ENCODE measurements around the gene MYRFL. TPM values are rescaled to one million over a fixed set of nuclear protein-coding genes. Genes with fewer than 3 reads are reported as not detected.
"Not testable (repeated sequence)": the region's sequence is repeated elsewhere in the genome, so short reads cannot be mapped to it uniquely, and the experiment has no call there.

The MYRFL gene
- under 0.01 and 0.22 TPM in 2 replicates for total RNA-seq (2012; rRNA removed)

DNA sequence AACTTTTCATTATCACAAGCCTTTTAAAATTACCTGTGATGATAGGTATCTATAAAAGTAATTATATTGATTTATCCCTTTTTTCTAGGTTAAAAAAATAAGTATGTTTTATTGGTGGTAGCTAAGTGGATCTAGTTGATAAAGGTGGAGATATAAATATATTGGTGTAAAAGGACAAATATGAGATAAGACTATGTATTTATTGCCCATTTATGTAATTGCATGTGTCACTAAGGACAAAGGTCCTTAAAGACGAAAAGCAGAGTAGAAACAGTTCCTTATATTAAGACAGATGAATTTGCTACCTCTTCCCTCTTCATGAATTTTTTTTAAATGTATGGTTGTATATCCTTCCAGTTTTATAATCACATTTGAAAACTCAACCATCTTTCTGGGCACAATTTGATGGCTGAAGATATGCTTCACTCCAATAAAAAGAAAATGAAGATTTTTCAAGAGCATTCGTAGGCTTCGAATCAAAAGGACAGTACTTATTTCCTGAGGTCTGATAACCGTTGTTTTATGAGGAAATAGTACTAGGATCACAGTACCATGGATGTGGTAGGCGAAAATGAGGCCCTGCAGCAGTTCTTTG is at the start of gene MYRFL:
Gene MYRFL (plus strand): TSS at position 262 of the 595 bp plus-strand sequence. CDS start 291 bp downstream, at position 553.
- Histone ChIP-seq H3K4me2 (ENCODE audit: low read length) (no peak within 1 kb of the TSS), H3K36me3 (ENCODE audit: insufficient read depth, low read length) (no peaks in the 10 kb centered on the region), H3K4me1 (ENCODE audit: control insufficient read depth, insufficient read depth, low read length) (peaks cover 14% of the 10 kb centered on the region), H3K27me3 (ENCODE audit: control insufficient read depth, insufficient read depth, low read length) (no peaks in the 10 kb centered on the region), H3K4me3 (ENCODE audit: low read length) (no peak within 1 kb of the TSS), H3K9ac (ENCODE audit: low read depth, low read length) (no peak within 1 kb of the TSS), H3K9me3 (replicated peaks; ENCODE audit: low read length) (no peaks in the 10 kb centered on the region)

DNA sequence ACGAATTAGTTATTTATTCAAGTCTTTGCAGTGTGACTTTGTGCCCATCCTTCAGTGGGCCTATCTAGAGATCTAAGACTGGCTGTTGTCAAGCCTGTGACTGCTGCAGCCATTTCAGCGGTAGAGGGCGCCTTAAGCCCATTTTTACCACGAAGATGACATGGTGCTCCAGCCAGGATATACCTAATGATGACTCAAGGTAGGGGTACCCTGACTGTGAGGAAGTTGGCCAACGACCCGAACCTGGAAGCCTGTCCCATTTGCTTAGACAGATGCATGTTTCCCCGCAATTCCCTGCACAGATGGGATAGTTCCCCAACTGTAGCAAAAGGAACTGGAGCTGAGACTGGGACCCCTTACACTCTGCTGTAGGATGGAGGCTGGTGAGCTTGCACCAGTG is 45.1 kb upstream of the MYRFL start:
- Histone ChIP-seq H3K9ac (ENCODE audit: low read depth, low read length) (no peak overlapping the region), H3K9me3 (replicated peaks; ENCODE audit: low read length) (no peaks in the 10 kb centered on the region), H3K36me3 (ENCODE audit: insufficient read depth, low read length) (no peaks in the 10 kb centered on the region), H3K4me1 (ENCODE audit: control insufficient read depth, insufficient read depth, low read length) (no peaks in the 10 kb centered on the region), H3K27me3 (ENCODE audit: control insufficient read depth, insufficient read depth, low read length) (no peaks in the 10 kb centered on the region), H3K4me3 (ENCODE audit: low read length) (no peak overlapping the region), H3K4me2 (ENCODE audit: low read length) (no peak overlapping the region)

DNA sequence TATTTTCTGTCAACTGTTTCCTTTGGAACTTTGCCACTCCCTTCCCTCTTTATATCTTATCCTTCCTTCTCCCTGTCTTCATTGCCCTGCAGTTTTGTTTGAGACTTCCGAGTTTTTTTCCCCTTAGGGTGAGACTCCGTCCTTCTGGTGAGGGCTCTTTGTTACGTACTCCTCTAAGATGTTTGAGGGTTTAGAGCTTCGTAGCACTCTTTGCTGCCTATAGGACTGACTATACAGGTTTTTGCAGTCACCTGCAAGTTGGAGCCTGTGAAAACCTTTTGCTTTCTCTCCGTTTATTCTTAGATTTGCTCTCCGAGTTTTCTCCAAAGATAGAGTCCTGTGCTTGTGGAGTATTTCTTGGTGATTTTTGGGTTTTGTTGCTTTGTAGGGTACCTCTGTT is 41.7 kb upstream of the MYRFL start:
- no peaks in the 10 kb centered on the region for H3K4me1 ChIP-seq (ENCODE audit: control insufficient read depth, insufficient read depth, low read length)
- no peaks in the 10 kb centered on the region for H3K9me3 ChIP-seq (replicated peaks; ENCODE audit: low read length)
- no peak overlapping the region for H3K4me2 ChIP-seq (ENCODE audit: low read length)
- no peaks in the 10 kb centered on the region for H3K27me3 ChIP-seq (ENCODE audit: control insufficient read depth, insufficient read depth, low read length)
- no peaks in the 10 kb centered on the region for H3K36me3 ChIP-seq (ENCODE audit: insufficient read depth, low read length)
- H3K9ac ChIP-seq (ENCODE audit: low read depth, low read length): no peak overlapping the region
- no peak overlapping the region for H3K4me3 ChIP-seq (ENCODE audit: low read length)

GRCh38 chr12:69789351-69789750 is 35.7 kb upstream of the MYRFL start:
- Histone ChIP-seq H3K4me2 (ENCODE audit: low read length) (no peak overlapping the region), H3K9me3 (replicated peaks; ENCODE audit: low read length) (peaks cover 3% of the 10 kb centered on the region), H3K9ac (ENCODE audit: low read depth, low read length) (no peak overlapping the region), H3K4me3 (ENCODE audit: low read length) (no peak overlapping the region), H3K4me1 (ENCODE audit: control insufficient read depth, insufficient read depth, low read length) (no peaks in the 10 kb centered on the region), H3K27me3 (ENCODE audit: control insufficient read depth, insufficient read depth, low read length) (no peaks in the 10 kb centered on the region), H3K36me3 (ENCODE audit: insufficient read depth, low read length) (no peaks in the 10 kb centered on the region)

- Histone ChIP-seq H3K9ac (ENCODE audit: low read depth, low read length) (no peak overlapping the region), H3K9me3 (replicated peaks; ENCODE audit: low read length) (peaks cover 3% of the 10 kb centered on the region), H3K27me3 (ENCODE audit: control insufficient read depth, insufficient read depth, low read length) (no peaks in the 10 kb centered on the region), H3K4me2 (ENCODE audit: low read length) (no peak overlapping the region), H3K4me3 (ENCODE audit: low read length) (no peak overlapping the region), H3K4me1 (ENCODE audit: control insufficient read depth, insufficient read depth, low read length) (no peaks in the 10 kb centered on the region), H3K36me3 (ENCODE audit: insufficient read depth, low read length) (no peaks in the 10 kb centered on the region)
Measured at GRCh38 chr12:69792533-69792932, 32.5 kb upstream of the MYRFL start.

- not testable (repeated sequence) for H3K4me1 ChIP-seq (ENCODE audit: control insufficient read depth, insufficient read depth, low read length); H3K9ac ChIP-seq (ENCODE audit: low read depth, low read length); H3K27me3 ChIP-seq (ENCODE audit: control insufficient read depth, insufficient read depth, low read length); H3K36me3 ChIP-seq (ENCODE audit: insufficient read depth, low read length); H3K9me3 ChIP-seq (replicated peaks; ENCODE audit: low read length); H3K4me2 ChIP-seq (ENCODE audit: low read length); H3K4me3 ChIP-seq (ENCODE audit: low read length)
Measured at GRCh38 chr12:69807101-69807897, 17.7 kb upstream of the MYRFL start.

GRCh38 chr12:69810870-69811498 is 14.0 kb upstream of the MYRFL start:
- no peaks in the 10 kb centered on the region for H3K36me3 ChIP-seq (ENCODE audit: insufficient read depth, low read length)

GRCh38 chr12:69816082-69816481 is 8.9 kb upstream of the MYRFL start:
- Histone ChIP-seq H3K4me1 (ENCODE audit: control insufficient read depth, insufficient read depth, low read length) (peaks cover 3% of the 10 kb centered on the region), H3K4me3 (ENCODE audit: low read length) (no peak overlapping the region), H3K9me3 (replicated peaks; ENCODE audit: low read length) (no peaks in the 10 kb centered on the region), H3K27me3 (ENCODE audit: control insufficient read depth, insufficient read depth, low read length) (no peaks in the 10 kb centered on the region), H3K9ac (ENCODE audit: low read depth, low read length) (no peak overlapping the region), H3K36me3 (ENCODE audit: insufficient read depth, low read length) (no peaks in the 10 kb centered on the region), H3K4me2 (ENCODE audit: low read length) (no peak overlapping the region)

More at GRCh38 chr12:69810870-69811498, 14.0 kb upstream of the MYRFL start:
- no peak overlapping the region for H3K4me2 ChIP-seq (ENCODE audit: low read length)
- H3K4me1 ChIP-seq (ENCODE audit: control insufficient read depth, insufficient read depth, low read length): no peaks in the 10 kb centered on the region
- no peaks in the 10 kb centered on the region for H3K27me3 ChIP-seq (ENCODE audit: control insufficient read depth, insufficient read depth, low read length)
- no peak overlapping the region for H3K4me3 ChIP-seq (ENCODE audit: low read length)
- no peak overlapping the region for H3K9ac ChIP-seq (ENCODE audit: low read depth, low read length)
- no peaks in the 10 kb centered on the region for H3K9me3 ChIP-seq (replicated peaks; ENCODE audit: low read length)

- Histone ChIP-seq H3K9ac (ENCODE audit: low read depth, low read length) (no peak overlapping the region), H3K9me3 (replicated peaks; ENCODE audit: low read length) (no peaks in the 10 kb centered on the region), H3K4me1 (ENCODE audit: control insufficient read depth, insufficient read depth, low read length) (peaks cover 14% of the 10 kb centered on the region), H3K4me3 (ENCODE audit: low read length) (no peak overlapping the region), H3K4me2 (ENCODE audit: low read length) (peak overlapping the region; percentile 54), H3K27me3 (ENCODE audit: control insufficient read depth, insufficient read depth, low read length) (no peaks in the 10 kb centered on the region), H3K36me3 (ENCODE audit: insufficient read depth, low read length) (no peaks in the 10 kb centered on the region)
Measured at GRCh38 chr12:69821032-69821455, 4.0 kb upstream of the MYRFL start.

DNA sequence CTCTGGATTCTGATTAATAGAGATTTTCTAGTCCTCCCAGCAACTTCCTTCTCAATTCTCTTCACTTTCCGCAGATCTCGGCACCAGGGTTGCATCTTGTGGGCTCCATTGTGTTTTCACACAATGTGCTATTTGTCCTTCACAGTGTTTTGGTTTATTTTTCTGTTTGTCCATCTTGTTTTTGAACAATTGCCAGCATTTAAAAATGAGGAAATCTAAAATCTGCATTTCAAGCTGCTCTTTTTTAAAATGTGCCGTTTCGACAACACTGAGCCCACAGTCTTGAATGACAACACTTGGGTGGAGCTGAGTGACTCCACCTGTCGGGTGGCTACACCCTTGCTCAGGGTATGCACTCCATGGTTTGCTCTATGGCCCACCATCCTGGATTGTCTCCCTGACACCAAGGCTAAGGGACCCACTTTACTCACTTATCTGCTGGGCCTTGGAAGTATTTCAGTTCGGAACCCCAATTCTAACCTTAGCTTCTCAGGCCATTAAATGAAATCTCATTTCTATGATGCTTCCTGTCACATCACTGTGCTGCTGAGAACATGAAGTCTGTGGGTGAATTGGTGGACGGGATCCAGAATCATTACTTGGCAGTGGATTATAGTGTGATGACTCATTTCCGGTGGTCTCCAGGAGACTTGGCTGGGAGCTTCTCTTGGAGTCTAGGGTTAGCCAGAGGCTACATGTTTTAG is 3.4 kb upstream of the MYRFL start:
- Histone ChIP-seq H3K9me3 (replicated peaks; ENCODE audit: low read length) (no peaks in the 10 kb centered on the region), H3K27me3 (ENCODE audit: control insufficient read depth, insufficient read depth, low read length) (no peaks in the 10 kb centered on the region), H3K4me1 (ENCODE audit: control insufficient read depth, insufficient read depth, low read length) (peaks cover 14% of the 10 kb centered on the region), H3K36me3 (ENCODE audit: insufficient read depth, low read length) (no peaks in the 10 kb centered on the region), H3K4me3 (ENCODE audit: low read length) (no peak overlapping the region), H3K4me2 (ENCODE audit: low read length) (peak overlapping the region; percentile 54), H3K9ac (ENCODE audit: low read depth, low read length) (no peak overlapping the region)

GRCh38 chr12:69822201-69822860 is 2.7 kb upstream of the MYRFL start:
- Histone ChIP-seq H3K9me3 (replicated peaks; ENCODE audit: low read length) (no peaks in the 10 kb centered on the region), H3K4me1 (ENCODE audit: control insufficient read depth, insufficient read depth, low read length) (peaks cover 14% of the 10 kb centered on the region), H3K4me2 (ENCODE audit: low read length) (peak overlapping the region; percentile 54), H3K4me3 (ENCODE audit: low read length) (no peak overlapping the region), H3K27me3 (ENCODE audit: control insufficient read depth, insufficient read depth, low read length) (no peaks in the 10 kb centered on the region), H3K9ac (ENCODE audit: low read depth, low read length) (no peak overlapping the region), H3K36me3 (ENCODE audit: insufficient read depth, low read length) (no peaks in the 10 kb centered on the region)
